Measurements from ENCODE around the gene SLC25A15.

The SLC25A15 gene

DNA sequence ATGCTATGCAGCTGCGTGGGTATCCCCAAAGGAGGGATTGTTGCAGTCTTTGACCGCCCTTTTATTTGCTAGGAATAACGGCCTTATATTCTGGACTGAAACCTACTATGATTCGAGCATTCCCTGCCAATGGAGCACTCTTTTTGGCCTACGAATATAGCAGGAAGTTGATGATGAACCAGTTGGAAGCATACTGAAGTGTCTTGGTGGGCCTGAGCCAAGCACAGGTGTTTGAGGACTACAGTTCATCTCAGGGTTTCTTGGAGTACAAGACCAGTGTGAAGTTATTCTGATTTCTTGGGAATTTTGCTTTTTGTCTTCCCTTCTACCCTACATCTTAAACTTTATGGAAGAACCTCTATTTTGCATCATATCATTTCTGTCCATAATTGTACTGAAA, 20.1 kb downstream of the SLC25A15 start:
- Histone ChIP-seq H3K36me3 (replicated peaks) (peaks cover 3% of the 10 kb centered on the region), H3K27me3 (replicated peaks) (no peaks in the 10 kb centered on the region), H3K27ac (no peak overlapping the region), H3K4me3 (ENCODE audit: low read depth, low read length) (no peak overlapping the region)
- no peak for DNase-seq
- TF ChIP-seq, protein P1, sequence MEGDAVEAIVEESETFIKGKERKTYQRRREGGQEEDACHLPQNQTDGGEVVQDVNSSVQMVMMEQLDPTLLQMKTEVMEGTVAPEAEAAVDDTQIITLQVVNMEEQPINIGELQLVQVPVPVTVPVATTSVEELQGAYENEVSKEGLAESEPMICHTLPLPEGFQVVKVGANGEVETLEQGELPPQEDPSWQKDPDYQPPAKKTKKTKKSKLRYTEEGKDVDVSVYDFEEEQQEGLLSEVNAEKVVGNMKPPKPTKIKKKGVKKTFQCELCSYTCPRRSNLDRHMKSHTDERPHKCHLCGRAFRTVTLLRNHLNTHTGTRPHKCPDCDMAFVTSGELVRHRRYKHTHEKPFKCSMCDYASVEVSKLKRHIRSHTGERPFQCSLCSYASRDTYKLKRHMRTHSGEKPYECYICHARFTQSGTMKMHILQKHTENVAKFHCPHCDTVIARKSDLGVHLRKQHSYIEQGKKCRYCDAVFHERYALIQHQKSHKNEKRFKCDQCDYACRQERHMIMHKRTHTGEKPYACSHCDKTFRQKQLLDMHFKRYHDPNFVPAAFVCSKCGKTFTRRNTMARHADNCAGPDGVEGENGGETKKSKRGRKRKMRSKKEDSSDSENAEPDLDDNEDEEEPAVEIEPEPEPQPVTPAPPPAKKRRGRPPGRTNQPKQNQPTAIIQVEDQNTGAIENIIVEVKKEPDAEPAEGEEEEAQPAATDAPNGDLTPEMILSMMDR (IDR thresholded peaks at IDR 0.05; ENCODE audit: low read depth, low read length, missing control alignments) = no peak
- in situ Hi-C loops (cut with HindIII; ENCODE audit: low pct_ligation_motif_present, low sequenced_read_pairs) = no loop called here

DNA sequence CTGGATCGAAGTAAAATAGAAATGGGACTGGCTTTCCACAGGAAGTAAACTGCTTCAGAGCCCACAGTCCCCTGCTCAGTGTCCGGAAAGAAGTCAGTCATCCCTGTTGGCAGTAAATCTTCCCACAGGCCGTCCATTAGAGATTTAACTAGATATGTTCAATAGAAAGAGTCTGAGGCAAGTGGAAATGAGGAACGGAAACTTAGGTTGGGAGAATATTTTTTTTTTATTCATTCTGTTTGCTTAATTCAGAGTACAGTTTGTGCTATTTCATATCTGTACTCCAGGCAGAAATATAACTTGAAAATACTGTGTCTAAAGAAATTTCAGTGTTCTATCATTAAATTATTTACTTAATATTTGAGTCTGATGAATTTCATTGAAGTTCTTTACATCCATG, 22.7 kb downstream of the SLC25A15 start:
- Histone ChIP-seq H3K36me3 (replicated peaks) (no peaks in the 10 kb centered on the region), H3K4me3 (ENCODE audit: low read depth, low read length) (no peak overlapping the region), H3K27me3 (replicated peaks) (no peaks in the 10 kb centered on the region), H3K27ac (no peak overlapping the region)
- in situ Hi-C loops (cut with HindIII; ENCODE audit: low pct_ligation_motif_present, low sequenced_read_pairs) = no loop called here
- no peak for DNase-seq
- TF ChIP-seq, protein P1 (IDR thresholded peaks at IDR 0.05; ENCODE audit: low read depth, low read length, missing control alignments) = no peak

DNA sequence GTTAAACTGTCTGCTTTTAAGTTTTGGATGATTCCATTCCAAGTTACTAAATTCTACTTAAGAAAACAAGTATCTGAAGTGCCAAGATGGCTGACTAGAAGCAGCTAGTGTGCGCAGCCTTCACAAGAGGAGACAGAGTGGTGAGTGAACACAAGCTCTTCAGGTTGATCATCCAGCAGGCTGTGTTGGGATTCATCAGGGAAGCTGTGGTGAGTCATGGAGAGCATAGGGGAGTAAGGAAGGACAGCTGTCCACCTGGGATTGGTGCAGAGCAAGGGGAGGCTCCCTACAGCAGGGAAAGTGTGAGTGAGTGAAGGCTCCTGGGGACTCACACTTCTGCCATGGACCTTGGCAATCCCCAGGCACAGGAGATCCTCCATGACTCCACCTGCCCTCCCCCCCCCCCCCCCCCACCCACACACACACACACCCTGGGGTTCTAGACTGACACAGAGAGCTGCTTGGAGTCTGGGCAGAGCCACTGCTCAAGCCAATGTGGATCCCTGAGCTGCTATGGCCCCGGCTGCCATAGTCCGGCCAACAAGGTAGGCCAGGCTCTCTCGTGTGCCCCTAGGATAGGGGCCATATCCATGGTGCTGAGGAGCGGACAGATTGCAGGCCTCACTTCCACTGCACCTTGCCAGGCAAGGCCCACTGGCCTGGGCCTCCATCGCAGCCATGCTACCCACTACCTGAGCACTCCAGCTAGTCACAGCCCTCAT, 23.5 kb downstream of the SLC25A15 start:
- H3K27me3 ChIP-seq (replicated peaks) = no peaks in the 10 kb centered on the region
- no peaks in the 10 kb centered on the region for H3K36me3 ChIP-seq (replicated peaks)
- H3K4me3 ChIP-seq (ENCODE audit: low read depth, low read length) = no peak overlapping the region
- in situ Hi-C loops (cut with HindIII; ENCODE audit: low pct_ligation_motif_present, low sequenced_read_pairs) = no loop called here
- peak; percentile 27 for DNase-seq
- H3K27ac ChIP-seq = no peak overlapping the region
- TF ChIP-seq, protein P1 (IDR thresholded peaks at IDR 0.05; ENCODE audit: low read depth, low read length, missing control alignments) = no peak

DNA sequence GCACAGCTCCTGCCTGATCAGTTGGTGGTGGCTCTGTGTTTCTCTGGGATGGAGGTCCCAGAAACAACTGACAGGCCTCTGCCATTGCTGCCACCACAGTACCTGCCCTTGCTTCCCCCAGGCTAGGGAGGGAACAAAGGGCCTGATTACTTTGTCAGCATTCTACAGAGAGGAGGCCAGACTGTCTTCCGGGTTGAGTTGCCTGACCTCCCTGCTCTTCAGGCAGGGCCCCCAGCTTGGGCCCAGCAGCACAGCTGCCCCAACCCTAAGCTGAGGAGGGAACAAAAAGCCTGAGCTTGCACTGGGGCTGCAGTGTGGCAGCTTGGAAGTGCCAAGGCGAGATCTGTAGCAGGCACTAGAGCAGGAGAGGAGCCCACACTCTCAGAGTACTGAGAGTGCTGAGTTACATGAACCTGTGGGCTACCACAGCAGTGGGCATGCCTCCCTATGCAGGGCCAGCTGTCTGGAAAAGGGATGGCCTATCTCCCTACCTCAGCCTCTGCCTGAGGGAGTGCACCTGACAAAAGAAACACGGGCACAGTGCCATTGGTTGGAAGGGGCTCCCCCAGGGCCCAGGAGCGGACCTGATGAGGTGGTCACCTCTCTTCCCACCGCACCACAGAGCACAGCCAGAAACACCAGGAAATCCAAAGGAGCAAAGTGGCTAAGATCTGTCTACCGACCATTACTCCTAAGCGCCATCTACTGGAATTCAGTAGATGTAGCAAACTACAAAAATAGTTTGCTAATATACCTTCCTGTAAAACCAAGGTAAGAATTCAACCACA, 24.4 kb downstream of the SLC25A15 start:
- peak; percentile 16 for DNase-seq
- Histone ChIP-seq H3K36me3 (replicated peaks) (no peaks in the 10 kb centered on the region), H3K4me3 (ENCODE audit: low read depth, low read length) (no peak overlapping the region), H3K27me3 (replicated peaks) (no peaks in the 10 kb centered on the region), H3K27ac (no peak overlapping the region)
- TF ChIP-seq, protein P1 (IDR thresholded peaks at IDR 0.05; ENCODE audit: low read depth, low read length, missing control alignments) = peak; percentile 65
- in situ Hi-C loops (cut with HindIII; ENCODE audit: low pct_ligation_motif_present, low sequenced_read_pairs) = no loop called here

DNA sequence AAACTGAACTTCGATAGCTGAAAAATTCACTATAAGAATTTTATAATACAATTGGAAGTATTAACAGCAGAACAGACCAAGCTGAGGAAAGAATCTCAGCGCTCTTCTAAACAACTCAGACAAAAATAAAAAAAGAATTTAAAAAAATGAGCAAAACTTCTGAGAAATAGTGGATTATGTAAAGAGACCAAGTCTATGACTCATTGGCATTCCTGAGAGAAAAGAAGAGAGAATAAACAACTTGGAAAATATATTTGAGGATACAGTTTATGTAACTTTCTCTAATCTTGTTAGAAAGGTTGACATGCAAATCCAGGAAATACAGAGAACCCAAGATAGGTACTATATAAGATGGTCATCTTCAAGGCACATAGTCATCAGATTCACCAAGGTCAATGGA, 25.4 kb downstream of the SLC25A15 start:
- TF ChIP-seq, protein P1 (IDR thresholded peaks at IDR 0.05; ENCODE audit: low read depth, low read length, missing control alignments) = no peak
- no peak overlapping the region for H3K27ac ChIP-seq
- in situ Hi-C loops (cut with HindIII; ENCODE audit: low pct_ligation_motif_present, low sequenced_read_pairs) = no loop called here
- no peaks in the 10 kb centered on the region for H3K27me3 ChIP-seq (replicated peaks)
- no peak overlapping the region for H3K4me3 ChIP-seq (ENCODE audit: low read depth, low read length)
- H3K36me3 ChIP-seq (replicated peaks) = no peaks in the 10 kb centered on the region
- no peak for DNase-seq
